HepG2 (cell line): ENCODE data around the gene APBB1.

ENCODE experiments used
- ATF1 ChIP-seq: IDR thresholded peaks from 2 replicates; pipeline ENCODE4 v1.6.1; 2016; ENCODE audit warnings: mild to moderate bottlenecking, control low read depth
- ZNF460 ChIP-seq: sonication (generic); formaldehyde crosslinking; IDR thresholded peaks from 2 replicates; pipeline ENCODE4 v1.5.1; 2020; ENCODE audit warnings: missing genetic modification reagents, mild to moderate bottlenecking, borderline replicate concordance

DNA sequence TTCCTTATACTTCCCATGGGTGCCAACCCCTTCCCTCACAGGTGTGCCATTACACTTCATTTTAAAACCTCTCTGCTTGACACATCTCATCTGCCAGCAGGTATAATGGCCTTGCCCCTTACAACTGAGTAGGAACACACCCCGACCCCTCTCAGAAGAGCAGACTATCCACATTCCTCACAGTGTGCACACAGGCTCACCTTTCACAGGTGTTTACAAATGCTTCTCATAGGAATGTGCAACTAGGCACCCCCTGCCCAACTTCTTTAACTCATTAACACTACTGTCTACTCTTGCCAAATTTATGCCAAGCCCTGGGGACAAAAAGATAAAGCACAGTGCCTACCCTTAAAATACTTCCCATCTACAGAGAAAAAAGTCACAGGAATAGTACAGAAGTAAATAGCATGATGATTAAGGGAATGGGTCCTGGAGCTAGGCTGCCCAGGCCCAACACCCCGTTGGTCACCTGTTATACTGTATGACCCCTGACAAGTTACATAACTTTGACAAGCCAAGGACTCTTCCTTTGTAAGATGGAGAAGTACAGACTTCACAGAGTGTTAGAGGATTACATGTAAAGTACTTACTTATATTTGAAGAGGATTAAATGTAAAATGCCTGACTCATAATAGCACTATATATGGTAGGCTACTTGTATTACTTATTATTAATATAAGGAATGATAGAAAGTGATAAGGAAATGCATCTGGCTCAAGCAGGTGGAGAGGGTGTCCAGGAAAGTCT lies 39.6 kb upstream of the APBB1 start:
- TF ChIP-seq ATF1 (CRISPR knock-in tag) (no peak), ZNF460 (CRISPR knock-in tag) (no peak)
